GM19099 (cell line): ENCODE measurements around the gene GGN.

Experiments
- POLR2A ChIP-seq: IDR thresholded peaks from 3 replicates; pipeline ENCODE4 v1.6.1; 2011; ENCODE audit warnings: low read depth; ENCODE audit not compliant: insufficient read length; ENCODE audit errors: extremely low read depth

GGN gene, protein sequence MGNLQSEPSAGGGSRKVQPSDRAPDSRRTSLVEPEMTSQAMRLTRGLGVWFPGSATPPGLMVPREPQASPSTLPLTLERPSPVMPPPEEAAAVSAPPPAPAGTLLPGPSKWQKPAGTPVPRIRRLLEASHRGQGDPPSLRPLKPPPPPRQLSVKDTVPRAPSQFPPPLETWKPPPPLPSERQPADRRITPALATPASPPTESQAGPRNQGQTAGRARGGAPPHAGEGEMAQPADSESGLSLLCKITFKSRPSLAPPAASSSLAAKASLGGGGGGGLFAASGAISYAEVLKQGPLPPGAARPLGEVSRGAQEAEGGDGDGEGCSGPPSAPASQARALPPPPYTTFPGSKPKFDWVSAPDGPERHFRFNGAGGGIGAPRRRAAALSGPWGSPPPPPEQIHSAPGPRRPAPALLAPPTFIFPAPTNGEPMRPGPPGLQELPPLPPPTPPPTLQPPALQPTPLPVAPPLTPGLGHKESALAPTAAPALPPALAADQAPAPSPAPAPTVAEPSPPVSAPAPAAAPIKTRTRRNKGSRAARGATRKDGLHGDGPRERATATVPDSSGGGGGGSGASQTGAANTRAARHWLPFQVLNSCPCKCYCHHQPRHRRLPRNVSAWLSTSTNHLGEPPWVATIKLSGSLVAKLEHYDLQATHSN

DNA sequence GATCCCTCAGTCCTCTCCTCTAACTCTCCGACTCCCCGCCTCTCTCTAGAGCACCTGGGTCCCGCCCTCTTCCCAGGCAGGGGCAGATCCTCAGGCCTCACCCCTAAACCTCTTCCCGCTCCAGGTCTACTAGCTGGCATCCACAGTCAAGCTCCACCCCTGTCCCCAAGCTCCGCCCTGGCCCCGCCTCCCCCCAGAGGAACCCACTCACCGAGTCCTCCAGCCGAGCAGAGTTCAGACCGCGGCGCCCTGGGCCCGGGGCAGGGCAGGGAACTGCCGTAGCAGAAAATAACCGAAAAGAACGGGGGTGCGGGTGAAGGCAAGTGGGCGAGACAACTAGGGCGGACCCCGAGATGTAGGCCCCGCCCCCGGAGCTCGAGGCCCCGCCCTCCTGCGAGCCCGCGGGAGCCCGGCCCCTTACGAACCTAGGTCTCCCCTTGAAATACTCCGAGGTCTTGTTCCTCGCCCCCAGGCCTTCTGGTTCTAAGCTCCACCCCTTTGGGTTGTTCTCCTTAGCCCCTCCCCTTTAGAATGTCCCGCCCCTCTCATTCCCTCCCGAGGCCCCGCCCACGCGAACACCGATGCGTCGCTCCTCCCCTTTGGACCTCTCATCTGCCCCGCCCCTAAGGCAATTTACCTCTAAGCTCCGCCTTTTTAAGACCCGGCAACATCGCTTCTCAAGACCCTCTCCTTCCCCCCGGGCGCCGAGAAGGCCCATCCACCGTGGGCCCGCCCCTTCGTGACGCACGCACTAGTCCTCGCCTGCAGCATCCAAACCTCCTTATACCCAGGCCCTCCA lies at the start of gene GGN:
TSS of gene GGN (minus strand) at position 485 of the 799 bp plus-strand sequence. CDS start 773 bp downstream, outside the sequence.
- TF ChIP-seq POLR2A: no peak

GRCh38 chr19:38437295-38437694 lies 49.5 kb upstream of the GGN start:
- no peak for TF ChIP-seq POLR2A

DNA sequence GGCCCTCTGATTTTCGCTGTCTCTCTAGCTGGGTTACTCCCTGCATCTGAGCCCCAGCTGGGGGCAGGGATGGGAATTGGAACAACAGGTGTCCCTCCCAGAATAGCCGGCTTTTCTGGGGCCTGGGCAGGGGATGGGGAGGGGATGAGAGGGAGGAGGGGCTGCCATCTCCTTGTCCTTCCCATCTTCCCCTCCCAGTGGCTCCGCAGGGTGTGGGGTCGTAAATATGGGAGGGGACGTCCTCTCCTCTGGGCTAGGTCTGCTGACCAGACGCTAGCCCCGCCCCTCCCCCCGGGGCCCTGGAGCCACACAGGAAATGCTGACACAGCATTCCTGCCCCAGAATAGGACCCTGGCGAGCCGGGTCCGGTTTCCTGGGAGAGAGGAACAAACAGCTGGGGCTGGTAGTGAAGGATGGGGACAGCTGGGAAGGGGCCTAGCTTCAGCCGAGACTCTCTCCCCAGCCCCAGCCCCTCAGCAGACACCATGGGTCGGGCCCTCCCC lies 46.8 kb upstream of the GGN start:
- TF ChIP-seq POLR2A: no peak

- no peak for TF ChIP-seq POLR2A
Observed at GRCh38 chr19:38433268-38433733, 45.5 kb upstream of the GGN start, which contains the start of gene RYR1. TSS of gene RYR1 (plus strand) at chr19:38433691. CDS start at chr19:38433830, 139 bp downstream.

DNA sequence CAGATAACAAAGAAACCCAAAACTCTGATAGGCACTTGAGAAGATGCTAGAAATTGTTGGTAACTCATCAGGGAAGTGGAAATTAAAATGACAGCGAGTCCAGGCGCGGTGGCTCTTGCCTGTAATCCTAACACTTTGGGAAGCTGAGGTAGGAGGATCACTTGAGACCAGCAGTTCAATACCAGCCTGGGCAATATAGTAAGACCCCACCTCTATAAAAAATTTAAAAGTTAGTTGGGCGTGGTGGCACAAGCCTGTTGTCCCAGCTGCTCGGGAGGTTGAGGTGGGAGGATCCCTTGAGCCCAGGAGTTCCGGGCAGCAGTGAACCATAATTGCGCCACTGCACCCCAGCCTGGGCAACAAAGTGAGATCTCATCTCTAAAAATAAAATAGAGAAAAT lies 43.1 kb upstream of the GGN start:
- no peak for TF ChIP-seq POLR2A

- no peak for TF ChIP-seq POLR2A
Observed at GRCh38 chr19:38429811-38430156, 42.0 kb upstream of the GGN start.

DNA sequence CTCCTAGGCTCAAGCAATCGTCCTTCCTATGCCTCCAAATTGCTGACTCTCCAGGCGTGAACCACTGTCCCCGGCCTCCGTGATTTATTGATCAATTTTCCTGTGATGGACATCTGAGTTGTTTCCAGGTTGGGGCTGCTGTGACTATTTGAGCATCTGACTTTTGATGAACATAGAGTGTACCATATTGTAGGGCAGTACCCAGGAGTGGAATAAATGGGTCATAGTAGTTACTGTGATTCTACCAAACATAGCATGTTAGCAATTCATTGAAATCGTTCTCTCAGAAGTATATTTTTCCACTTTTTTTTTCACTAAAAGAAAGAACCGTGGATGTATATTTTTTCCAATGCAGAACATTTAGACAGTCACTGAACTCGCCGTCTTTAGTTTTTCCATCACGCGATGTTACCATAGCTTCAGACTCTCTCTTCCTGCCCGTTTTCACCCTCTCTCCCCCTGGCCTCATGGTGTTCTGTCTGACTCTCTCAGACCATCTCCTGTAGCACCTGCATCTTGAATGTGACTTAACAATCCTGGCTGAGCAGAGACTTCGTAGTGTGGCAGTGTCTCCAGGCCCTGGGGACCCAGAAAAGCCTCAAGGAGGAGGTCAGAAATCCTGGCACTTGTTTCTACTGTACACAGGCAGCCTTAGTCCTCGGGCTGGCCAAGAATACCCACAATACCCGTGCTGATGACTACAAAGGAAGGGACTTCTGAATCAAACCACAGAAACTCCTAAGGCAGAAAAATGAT lies 41.4 kb upstream of the GGN start:
- TF ChIP-seq POLR2A: no peak

- no peak for TF ChIP-seq POLR2A
Observed at GRCh38 chr19:38425810-38426466, 38.1 kb upstream of the GGN start, which contains the start of gene RASGRP4. TSS of gene RASGRP4 (minus strand) at chr19:38426219. CDS start at chr19:38426091, 128 bp downstream.

DNA sequence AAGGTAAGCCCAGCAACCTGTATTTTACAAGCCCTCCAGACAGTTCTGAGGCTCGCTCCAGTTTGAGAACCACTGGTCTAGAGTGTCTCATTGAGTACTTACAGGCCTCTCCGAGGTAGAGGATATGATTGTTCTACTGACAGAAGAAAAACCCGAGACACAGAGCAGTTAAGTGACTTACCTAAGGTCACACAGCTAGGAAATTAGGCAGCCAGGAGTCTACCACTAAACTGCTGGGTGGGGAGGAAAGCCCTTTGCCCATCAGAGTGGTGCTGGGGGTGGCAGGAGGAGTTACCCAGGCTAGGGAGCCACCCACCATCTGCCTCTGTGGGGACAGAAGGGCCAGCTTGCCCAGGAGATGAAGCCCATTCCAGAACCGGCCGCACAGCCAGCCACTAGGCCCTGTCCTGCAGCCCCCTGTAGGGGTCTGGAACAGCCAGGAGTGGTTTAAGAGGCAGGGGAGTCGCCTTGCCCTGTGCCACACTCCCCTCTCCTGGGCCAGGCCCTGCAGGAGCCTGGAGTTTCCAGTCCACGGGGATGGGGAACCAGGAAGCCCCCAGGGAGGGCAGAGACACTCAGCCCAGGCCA lies 37.5 kb upstream of the GGN start:
- TF ChIP-seq POLR2A: no peak

DNA sequence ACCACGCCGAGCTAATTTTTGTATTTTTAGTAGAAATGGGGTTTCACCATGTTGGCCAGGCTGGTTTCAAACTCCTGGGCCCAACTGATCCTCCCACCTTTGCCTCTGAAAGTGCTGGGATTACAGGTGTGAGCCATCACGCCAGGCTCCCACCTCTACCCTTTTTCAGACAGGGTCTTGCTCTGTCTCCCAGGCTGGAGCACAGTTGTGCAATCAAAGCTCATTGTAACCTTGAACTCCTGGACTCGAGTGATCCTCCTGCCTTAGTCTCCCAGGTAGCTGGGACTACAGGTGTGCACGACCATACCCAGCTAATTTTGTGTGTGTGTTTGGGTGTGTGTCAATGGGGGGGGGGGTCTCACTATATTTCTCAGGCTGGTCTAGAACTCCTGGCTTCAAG lies 36.4 kb upstream of the GGN start:
- TF ChIP-seq POLR2A: no peak

DNA sequence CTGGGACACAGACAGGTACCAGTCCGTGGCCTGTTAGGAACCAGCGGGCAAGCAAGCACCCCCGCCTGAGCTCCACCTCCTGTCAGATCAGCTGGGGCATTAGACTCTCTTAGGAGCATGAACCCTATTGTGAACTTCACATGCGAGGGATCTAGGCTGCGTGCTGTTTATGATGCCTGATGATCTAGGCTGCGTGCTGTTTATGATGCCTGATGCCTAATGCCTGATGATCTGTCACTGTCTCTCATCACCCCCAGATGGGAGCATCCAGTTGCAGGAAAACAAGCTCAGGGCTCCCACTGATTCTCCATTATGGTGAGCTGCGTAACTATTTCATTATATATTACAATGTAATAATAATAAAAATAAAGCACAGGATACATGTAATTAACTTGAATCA lies 34.6 kb upstream of the GGN start:
- no peak for TF ChIP-seq POLR2A

GRCh38 chr19:38421856-38422255 lies 34.0 kb upstream of the GGN start:
- TF ChIP-seq POLR2A: no peak

- no peak for TF ChIP-seq POLR2A
Observed at GRCh38 chr19:38420935-38421334, 33.1 kb upstream of the GGN start.
